Measurements from ENCODE around the gene POFUT2.
A peak's percentile ranks its signal among the peaks of the same experiment; 100 is the strongest.

The POFUT2 gene

DNA sequence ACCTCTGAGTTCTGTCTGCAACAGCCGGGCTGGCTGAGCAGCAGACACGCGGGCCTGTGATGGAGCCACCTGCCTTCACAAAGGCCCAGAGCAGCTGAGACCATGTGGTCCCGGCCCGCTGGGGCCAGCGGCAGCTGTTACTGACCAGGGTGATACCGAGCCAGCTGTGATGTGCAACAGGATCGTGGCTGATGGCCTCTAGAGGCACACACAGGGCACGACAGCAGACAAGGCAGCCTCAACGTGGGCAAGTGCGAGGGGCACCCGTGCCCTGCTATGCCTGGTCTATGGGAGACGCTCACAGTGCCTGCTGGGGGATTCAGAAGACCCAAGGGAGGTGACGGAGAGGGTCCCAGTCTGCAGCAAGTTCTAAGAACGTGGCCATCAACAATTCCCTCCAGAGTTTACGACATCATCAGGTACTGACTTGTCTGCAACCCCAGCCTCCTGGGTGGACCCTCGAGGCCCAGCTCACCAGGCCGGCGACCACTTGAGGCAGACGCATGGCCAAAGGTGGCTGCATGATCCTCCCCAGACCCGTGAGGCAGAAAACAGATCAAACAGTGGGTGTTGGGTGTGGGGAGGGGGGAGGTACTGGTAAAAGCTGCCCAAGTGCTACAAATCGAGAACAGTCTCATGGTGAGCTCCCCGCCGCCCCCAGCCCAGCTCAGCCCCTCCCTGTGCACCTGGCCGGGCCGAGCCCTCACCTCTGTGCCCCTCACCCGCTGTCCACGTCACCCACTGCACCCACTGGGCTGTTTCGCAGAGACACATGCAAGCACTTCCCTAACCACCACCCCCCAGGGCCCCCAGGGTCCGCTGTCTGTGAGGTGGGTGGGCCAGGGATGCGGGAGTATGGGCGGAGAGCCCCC, 6.0 kb downstream of the POFUT2 start:
- peak; percentile 23 for DNase-seq

DNA sequence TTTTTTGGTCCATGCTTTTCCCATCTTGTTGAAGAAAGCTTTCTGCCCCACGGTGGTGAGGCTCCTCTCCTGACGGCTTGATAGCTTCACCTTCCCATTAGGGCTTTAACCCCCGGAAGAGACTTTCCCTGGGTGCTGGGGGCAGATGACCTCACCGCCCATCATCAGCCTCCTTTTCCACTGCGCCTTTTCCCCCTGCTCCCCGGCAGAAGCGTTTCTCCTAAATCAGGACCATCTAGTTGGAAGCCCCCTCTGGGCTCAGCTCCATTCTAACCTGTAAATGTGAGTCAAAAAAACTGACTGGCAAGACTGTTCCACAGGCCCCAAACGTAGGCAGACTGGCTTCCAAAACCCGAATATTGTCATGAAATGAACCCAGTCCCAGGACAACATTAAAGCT, 6.7 kb downstream of the POFUT2 start:
- DNase-seq: no peak

DNA sequence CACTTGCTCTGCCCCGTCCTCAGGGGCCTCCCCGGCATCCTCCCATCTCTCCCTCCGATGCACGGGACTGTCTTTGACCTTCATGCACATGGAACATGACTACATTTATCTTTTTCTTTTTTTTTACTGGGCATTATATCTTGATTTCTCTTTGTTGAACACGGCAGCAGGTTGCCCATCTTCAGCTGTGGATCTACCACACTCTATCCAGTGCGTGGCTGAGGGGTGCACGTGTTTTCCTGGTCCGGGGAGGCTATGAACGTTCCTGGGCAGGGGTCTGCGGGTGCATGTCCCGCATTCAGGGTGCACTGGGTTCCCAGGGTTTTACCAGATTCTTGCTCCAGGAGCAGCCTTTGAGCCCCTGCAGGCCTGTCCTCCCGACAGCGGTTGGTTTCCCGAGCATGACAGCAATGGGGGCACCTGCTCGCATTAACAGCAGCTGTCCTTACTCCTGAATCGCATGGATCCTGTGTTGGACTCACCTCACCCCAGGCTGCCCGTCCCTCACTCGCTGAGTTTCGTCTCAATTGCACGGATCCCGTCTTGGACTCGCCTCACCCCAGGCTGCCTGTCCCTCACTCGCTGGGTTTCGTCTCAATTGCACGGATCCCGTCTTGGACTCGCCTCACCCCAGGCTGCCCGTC, 7.4 kb downstream of the POFUT2 start:
- DNase-seq: peak; percentile 15

DNA sequence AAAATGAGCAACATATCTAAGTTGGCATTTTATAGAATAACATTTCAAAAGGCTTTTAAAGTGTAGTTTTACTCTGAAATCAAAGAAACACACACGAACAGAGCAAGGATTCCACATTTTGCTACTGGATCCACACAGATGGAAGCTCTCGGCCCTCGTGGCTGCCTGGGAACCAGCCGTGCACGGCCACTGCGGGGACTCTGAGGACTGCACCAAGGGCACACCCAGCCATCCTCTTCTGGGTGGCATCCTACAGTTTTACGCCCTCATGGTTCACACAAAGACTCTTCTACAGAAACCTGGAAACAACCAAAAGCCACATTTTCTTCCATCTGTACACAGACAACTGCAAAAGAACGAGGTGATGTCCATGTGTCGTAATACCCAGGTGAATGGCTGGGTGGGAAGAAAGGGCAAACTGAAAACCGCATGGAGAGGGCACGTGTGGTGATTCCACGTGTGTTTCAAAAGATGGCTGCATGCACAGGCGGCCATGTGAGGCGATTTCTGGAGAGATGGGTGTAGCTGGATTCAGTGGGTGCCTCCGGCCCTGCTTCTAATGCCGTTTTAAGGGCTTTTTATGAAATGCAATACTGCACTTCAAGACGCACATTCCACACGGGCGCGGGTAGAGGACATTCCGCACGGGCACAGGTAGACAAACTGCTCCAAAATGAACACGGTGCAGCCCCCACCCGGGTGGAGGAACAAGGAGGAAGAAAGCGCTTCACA, 8.1 kb downstream of the POFUT2 start:
- peak; percentile 9 for DNase-seq

DNA sequence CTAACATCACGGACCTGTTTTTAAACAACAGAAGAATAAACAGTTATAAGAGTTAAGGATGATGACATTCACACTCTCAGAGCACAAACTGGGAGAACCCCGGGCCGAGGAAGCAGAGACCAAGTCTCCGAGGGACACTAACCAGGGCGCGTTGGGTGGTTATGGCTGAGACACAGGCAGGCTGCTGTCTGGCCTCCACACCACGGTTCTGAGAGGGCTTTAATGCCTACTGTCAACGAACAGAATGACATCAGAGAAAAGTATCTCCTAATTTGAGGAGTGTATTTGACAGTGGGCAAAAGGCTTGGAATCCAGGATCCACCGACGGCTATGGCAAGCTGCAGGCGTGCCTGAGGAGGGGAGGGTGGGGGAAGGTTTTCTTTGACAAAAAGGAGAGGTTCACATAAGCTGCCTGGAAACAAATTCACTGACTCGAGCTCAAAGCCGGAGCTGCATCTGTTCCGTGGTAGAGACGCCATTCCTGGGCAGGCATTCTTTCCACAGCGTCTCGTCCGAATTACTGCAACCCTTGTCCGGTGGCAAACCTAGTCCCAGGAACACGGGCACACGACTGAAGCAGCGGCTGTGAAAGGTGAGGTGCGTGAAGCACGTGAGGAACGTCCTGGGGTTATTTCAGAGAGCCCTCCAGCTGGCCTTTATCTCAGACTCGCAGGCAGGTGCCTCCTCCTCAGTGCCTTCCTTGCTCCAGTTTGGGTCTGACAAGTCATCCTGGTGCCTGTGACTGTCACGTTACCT, 9.4 kb downstream of the POFUT2 start:
- DNase-seq: peak; percentile 17

DNA sequence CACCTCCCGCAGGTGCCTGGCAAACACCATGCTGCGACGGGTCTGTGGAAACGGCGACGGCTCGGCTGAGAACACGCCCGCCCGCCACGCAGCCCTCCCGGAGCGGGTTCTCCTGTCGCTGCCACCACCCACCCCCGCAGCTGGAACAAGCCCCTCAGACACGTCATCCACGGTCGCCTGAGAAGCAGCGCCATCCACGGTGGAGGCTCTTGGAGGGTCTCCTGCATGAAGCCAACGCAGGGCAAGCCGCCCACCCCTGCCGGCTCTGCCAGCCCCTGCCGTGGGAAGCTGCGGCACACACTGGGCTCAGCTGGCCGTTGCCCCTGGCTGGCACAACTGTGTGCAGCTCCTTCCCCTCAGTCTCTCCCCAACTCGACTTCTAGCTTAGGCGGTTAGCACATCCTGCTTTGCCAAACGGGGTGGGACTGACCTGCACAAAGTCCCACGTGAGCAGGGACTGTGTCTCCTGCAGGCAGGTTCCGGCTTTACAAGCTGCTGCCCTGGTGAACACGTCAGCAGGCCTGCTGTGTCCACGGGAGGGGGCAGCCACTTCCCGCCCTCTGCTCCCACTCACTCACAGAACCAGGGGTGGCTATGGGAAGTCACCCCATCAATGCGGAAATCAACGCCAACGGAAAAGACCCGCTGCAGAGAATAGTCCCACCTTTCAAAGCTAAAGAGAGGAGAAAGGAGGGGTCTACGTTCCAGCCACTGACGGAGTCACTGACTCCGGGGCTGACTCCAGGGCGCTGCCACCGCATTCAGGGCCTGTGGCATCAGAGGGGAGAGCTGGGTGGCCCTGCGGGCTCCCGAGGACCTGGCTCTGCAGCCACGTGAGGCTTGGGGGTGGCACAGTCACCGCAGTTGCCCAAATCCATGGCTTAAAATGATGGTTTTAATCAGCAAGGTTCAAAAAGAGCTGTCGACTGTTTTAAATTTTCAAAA, 10.3 kb downstream of the POFUT2 start:
- DNase-seq: peak; percentile 24

DNA sequence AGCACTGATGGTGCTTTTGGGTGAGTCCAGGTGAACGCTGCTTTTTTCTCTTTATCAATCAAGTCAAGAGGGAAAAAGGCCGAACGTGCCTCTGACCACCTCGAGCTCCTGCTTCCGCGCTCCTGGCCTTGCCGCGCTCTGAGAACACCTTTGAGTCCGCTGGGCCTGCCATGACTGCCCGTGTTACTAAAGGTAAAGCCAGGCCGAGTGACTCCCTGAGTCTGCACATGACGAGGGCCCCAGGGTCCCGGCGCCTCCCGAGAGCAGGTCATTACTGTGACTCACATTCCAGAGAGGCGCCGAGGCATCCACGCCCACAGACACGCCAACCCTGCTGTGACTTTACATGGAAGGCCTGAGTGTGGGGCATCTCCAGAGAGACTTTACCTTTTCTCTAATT, 11.1 kb downstream of the POFUT2 start:
- DNase-seq: no peak

DNA sequence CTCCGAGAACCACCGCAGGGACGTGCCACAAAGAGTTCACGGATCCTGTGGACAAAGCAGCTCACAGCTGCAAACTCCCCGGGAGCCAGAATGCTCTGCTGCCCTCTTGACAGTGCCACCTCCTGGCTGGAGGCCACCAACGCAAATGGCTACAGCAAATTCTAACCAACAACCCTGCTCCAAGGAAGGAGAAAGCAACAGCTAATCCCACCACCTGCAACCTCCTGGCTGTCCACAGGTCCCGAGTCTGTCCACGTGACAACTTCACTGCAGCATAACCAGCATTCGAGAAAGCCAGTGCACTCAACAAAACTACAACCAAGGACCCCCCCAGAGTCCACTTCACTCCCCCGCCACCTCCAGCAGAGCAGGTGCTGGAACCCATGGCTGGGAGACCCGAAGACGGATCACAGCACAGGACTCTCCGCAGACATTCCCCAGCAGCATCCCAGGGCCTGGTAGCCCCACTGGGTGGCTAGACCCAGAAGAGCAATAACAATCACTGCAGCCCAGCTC, 17.3 kb downstream of the POFUT2 start:
- peak; percentile 21 for DNase-seq

DNA sequence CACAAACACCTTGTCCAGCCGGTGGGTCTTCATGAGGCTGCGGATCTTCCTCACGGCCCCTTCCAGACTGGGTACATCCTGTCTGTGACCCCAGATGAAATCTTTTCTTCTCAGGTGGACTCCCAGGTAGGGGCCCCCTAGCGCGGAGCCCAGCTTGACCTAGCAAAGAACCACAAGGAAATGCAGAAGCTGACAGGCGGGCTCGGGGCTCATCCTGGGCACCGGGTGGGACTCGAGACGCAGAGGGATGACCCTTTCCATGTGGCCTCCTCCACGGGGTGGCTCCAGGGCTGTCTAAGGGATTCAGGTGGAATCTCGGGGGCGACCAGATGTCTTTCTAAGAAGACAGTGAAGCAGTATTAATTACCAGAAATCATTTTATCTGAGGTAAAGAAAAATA, 17.8 kb downstream of the POFUT2 start:
- DNase-seq: no peak

DNA sequence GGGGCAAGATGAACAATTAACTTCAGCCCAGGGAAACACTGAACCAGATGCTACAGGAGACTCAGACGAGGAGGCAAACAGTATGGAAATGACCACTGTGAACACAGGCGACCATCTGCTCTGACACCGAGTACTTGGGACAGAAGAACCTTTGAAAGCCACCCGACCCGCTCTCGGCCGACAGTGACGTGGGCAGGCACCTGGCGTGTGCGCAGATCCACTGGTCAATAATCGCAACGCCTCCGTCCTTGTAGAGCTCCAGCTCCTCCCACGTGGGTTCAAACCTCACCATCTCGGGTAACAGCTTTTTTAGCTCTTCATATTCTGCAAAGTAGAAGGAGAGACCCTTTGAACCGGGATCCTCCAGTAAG, 20.3 kb downstream of the POFUT2 start:
- no peak for DNase-seq

DNA sequence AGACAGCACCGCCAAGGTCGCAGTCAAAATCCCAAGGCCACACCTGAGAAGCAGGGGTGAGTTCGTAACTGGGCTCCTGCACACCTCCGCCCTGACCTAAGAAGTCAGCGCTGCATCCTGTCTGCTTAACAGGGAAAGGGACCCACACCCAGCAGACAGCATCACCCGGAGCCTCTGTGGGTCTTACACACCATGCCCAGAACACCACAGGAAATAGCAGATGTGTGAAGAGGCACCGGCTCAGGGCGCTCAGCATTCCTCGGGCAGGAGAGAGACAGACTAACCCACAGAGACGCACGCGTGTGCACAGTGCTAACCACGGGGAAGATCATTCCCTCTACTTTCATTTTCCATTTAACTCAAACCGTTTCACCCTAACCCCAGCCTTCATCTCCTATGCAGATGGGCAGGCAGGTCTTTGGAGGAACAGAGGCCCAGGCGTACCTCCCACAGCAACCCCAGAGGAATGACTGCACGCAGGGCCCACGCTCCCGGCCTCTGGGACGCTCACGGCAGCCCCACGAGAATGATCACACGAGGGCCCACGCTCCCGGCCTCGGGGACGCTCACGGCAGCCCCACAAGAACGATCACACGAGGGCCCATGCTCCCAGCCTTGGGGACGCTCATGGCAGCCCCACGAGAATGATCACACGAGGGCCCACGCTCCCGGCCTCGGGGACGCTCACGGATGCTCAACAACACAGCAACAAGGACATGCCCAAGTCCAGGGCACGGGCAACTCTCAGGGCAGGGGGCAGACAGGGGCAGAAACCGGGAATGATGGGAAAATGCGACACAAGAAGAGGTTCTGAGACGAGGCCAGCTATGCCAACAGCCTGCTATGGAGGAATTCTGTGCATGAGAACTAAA, 20.9 kb downstream of the POFUT2 start:
- DNase-seq: peak; percentile 28

DNA sequence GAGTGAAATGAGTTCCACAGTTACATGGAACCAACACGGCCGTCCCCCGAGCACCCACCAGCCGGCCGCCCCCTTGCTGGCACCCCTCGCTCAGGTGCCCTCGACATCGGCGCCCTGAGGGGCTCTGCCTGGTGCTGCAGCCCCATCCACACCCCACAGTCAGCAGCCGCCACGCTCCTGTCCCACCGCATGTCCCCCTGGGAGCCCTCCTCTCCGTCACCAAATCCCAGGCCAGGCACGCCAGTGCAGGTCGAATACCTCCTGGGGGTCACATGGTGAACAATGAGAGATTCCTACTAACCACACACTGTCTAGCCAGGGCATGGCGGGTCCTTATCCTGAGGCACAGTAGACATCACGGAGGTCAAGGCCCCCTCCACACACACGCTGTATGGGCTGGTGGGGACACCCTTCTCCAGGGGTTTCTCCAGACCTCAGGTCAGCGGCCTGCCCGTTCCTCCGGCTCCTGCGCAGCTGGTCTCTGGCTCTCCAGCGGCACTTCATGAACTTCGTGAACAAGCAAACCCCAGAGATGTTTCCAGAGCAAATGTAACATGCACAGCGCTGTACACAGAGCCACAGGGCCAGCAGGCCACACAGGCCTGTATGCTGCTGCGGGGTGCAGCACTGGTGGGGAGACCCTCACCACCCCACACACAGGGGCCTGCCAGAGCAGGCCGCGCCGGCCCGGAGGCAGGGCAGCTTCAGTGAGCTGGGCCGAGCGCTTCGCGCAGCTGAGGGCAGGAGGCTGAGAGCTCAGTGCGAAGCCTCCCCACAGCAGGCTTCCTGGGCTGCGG, 21.8 kb downstream of the POFUT2 start:
- DNase-seq: peak; percentile 14

DNA sequence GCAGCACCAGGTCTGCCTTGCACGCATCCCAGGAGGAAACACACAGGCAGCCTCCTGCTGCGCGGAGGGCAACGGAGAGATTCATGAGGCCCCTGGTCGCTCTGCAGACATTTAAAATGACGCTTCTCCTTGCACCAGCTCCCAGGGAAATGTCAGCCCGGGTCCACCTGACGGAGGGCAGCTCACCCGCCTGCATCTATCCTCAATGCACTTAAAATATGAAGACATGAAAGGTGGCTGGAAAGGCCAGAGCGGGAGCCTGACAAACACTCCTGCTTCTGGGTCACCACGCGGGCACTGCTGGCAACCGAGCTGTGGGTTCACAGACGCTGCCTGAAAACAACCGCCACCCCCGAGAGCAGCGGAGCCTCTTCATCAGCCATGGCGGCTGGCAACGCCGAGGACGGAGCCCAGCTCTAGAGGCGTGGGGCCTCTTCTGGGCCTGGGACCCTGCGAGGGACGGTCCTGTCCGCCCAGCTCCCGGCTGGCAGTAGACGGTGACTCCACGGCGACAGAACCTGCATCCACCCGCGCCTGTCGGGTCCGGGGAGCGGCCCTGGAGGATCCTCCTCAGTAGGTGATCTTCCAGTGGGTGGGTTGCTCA, 22.7 kb downstream of the POFUT2 start:
- DNase-seq: peak; percentile 27

DNA sequence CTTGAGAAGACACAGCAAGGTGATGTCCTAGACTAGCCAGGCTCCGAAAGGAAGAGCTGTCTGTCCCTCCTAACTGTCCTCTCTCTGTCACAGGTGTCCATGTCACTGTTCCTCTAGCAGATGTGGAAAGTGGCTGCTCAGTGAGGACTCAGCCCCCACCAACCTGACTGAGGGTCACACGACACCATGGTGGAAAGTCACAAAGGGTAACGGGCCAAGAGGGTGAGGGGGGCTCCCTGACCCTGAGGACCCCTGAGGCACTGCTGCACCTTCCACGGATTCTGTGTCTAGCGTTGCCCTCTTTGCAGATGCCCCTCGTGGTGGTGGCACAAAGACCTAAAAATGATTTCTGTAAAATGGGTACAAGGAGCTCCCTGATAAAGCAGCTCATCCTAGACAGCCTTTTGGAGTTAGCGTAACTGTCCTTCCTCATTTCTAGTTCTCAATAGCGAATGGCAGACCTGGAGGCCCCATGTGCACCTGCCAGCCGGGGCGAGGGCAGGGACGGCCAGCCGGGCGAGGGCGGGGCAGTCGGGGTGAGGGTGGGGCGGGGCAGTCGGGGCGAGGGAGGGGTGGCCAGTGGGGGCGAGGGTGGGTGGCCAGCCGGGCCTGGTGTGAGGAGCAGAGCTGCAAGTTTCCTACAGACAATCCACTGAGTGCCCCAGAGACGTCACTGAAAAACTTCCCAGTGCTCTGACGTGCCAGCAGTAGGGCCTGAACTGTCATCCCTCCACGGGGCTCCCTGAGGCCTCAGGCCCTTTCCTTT, 23.4 kb downstream of the POFUT2 start:
- DNase-seq: peak; percentile 13

DNA sequence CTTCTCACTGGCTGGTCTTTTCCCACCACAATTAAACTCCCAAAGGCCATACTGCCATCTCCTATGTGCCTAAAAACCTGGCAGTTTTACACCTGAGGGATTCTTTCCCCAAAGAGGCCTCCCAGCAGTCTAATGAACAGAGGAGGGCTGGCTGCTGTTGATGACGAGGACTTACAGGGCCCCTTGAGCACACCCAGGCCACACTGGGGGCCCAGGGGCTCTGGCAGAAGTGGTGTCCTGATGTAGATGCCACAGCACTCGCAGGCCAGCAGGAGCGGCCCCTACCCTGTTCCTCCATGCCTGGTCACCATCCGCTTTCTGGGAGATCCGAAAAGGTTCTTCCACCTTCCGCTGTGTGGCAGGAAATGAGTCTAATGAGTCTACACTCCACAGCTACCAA, 24.2 kb downstream of the POFUT2 start:
- no peak for DNase-seq

DNA sequence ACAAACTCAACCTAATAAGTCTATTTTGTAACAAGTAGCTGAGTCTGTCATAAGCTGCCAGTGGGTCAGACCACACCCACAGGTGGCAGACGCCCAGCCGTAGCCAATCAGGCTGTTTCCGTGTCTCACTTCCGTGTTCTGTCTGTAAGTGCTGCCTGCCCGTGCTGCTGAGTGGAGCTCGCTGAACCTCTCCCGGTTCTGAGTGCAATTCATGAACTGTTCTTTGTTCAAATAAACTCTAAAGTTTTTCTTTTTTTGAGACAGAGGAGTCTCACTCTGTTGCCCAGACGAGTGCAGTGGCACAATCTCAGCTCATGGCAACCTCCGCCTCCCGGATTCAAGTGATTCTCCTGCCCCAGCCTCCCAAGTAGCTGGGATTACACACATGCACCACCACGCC, 25.1 kb downstream of the POFUT2 start:
- DNase-seq: no peak

DNA sequence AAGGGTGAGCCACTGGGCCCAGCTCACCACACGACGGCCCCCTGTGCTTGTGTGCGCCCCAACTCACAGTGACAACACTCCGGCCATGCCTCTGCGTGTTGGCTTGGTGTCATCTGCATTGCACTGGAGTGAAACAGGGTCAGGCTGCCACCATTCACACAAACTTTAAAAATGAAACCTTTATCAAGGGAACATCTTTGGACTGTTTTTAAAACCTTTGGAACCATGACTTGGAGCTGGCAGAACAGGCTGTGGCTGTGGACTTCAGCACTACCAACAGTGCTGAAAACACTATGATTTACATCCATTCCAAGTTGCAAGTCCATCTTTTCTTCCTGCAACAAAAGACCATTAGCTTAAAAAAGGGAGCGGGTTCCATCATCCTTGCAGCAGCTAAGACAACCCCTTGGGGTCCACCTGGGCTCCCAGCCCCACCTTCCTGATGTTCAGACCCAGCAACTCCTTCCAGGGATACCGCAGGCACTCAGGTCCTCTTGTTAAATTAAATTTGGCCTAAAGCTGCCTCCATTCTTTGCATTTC, 25.6 kb downstream of the POFUT2 start:
- DNase-seq: no peak

DNA sequence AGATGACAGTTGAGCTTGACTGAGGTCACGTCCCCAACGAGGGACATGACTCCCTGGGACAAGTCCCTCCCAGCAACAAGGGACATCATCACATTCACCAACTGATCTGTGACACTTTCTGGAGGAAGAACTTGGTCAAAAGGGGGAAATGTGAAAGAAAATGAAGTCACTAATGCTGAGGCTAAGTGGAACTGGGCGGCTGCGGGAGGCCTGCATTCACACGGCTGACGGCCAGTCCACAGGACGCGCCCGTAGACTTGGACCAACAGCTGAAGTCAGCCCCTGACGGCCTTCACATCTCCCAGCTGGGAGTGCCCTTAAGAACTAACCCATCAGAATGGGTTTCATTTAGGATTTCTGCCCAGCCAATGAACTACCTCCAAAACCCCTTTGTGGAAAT, 26.6 kb downstream of the POFUT2 start:
- no peak for DNase-seq
